GM18498 (cell line): ENCODE data around the gene NT5C1B.

Experiments used
- ATAC-seq: cut with Tn5 transposase; IDR thresholded peaks from one replicate; pipeline ENCODE4 v1.9.1; 2021; ENCODE audit warnings: mild to moderate bottlenecking, moderate library complexity; ENCODE audit not compliant: unreplicated experiment

The NT5C1B gene

DNA sequence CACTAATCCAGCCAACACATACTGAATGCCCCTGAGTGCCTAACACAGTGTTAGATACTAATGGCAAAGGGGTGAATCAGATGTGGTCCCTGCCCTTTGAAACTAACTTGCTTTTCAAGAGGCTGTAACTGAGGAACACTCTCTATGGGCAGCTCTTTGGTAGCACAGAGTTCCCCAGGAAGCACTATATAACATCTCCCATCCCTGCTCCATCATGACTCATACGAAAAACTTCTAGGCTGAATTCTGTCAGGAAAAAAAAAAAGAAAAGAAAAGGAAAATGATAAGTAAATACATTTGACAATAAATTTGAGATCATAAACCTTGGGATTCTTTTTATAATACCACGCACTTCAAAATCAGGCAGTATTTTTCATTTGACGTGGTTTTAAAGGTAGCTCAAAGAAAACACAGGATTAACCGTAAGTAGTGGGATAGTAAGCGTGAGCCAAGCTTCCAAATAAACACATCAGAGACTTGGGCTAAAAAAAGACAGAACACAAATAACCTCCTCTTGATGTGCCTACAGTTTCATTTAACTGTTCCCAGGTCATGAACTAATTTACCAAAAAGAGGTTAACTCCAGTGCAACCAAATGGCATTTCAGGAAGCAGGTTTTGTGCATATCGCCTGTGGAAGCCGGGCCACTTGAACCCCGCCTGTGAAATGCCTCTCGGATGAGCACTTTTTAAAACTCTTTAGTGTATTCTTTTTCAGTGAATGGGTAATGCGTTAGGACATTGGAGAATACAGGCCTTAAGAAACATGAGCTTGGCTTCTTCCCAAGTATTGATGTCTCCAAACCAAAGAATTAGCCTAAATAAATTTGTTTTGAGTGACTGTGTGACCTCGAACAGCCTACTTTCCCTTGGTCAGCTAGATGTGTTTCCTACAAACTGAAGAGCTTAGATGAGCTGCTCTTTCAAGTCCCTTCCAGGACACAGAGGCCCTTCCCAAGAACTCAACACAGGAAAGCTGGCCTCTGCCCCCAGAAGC, 71.0 kb downstream of the NT5C1B start:
- ATAC-seq, result no peak

DNA sequence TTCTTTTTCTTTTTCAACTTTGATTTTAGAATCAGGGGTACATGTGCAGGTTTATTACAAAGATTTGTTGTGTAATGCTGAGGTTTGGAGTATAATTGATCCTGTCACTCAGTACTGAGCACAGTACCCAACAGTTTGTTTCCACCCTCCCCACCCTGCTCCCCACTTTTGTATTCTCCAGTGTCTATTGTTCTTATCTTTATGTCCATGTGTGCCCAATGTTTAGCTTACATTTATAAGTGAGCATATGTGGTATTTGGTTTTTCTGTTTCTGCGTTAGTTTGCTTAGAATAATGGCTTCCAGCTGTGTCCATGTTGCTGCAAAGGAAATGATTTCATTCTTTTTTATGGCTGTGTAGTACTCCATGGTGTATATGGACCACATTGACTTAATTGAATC, 72.0 kb downstream of the NT5C1B start:
- no peak for ATAC-seq

DNA sequence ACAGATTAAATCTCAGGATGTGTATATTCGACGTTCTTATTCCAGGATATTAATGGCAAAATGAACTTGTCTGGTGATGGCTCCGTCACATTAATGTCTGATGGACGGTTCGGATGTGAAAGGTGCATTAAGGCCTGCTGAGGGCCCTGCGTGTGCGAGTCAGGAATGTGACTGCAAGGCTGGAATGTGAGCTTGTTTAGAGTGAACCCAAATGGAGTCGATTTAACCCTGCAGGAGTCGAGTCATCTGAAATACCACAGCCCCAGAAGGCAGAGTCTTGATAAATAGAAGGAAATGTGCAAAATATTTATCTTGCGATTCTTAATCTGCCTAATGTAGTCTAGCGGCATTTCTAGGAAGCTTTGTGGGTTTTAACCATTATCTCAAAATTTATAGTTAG, 73.3 kb downstream of the NT5C1B start:
- no peak for ATAC-seq

DNA sequence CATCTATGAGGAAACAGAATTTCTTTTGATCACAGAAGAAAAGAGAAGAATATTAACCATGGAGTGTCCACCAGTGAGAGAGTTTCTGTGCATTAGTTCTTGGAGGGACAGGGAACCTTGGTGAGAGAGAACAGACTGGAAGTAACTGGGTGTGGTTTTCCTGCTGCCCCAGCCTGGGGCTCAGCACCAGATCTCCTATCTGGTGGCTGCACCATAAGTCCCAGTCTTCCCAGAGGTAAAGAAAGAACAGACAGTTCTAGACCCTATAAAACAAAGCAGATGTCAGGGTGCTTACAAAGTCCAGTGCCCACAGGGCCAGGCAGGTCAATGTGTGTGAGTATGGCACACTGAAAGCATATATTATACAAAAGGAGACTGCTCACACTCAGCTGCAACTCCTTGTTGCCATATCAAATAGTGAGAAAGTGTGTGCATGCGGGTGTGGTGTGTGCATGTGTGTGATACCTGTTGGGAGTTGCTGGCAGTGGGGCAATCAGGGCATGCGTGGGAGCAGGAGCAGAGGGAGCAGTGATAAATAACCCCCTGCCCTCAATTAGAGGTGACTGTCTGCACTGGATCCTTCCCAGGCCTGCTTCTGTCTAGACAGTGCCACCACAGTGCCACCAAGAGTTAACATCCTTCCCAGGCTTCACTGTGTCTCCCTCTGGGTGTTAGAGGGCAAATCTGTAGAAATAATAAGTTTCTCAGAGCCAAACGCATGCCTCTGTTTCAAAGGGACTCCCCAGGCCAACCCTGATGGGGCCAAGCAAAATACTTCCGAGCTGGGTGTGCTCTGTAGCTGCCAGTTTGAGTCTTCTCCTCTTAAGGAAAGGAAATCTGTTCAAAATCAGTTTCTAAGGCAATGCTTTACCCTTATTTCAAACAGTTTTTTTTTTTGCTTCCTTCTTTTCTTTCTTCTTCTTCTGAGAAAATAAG, 74.6 kb downstream of the NT5C1B start:
- no peak for ATAC-seq
